Measurements from ENCODE around the gene ZNF500.

GRCh38 chr16:4763791-4764190 lies 3.2 kb downstream of the ZNF500 start:
- TF ChIP-seq POLR2AphosphoS5 (IDR thresholded peaks at IDR 0.05; ENCODE audit: low read depth, low read length) (no peak), SIN3A (IDR thresholded peaks at IDR 0.05; ENCODE audit: borderline replicate concordance, insufficient read depth, low read length) (no peak), REST (IDR thresholded peaks at IDR 0.05; ENCODE audit: insufficient read depth in 1 of 2, low read depth in 2 of 2, low read length in 2 of 2) (no peak), TAF1 (IDR thresholded peaks at IDR 0.05; ENCODE audit: borderline replicate concordance, insufficient read depth, low read length) (no peak)
